IMR-90 (cell line): ENCODE results near the gene ZDHHC11B. TPM values are rescaled to one million over a fixed set of nuclear protein-coding genes. Genes with fewer than 3 reads are reported as not detected.
"Not testable (repeated sequence)": the region's sequence is repeated elsewhere in the genome, so short reads cannot be mapped to it uniquely, and the experiment has no call there.

ENCODE experiments used
- ATAC-seq: fragments of 200-7000 bp; cut with Tn5 transposase; 2 replicates; pipeline ENCODE4 v1.9.1; 2020; ENCODE audit warnings: low read depth, mild to moderate bottlenecking, moderate library complexity
- BruUV-seq: library from RNA; stranded (reverse); fragments of 400-500 nt; replicated peaks from 2 replicates; lab custom pipeline; 2021; lab: Mats Ljungman, UMichigan
- CTCF ChIA-PET: fragments of 300-600 bp; formaldehyde crosslinking; extraction: SDS; loops from one replicate; lab custom pipeline; 2021; ENCODE audit warnings: antibody characterized with exemption; lab: Yijun Ruan, JAX
- POLR2A ChIA-PET: fragments of 300-600 bp; sonication (Branson Sonifier 250); formaldehyde crosslinking; loops from one replicate; lab custom pipeline; 2022; ENCODE audit warnings: antibody characterized with exemption; ENCODE audit not compliant: unreplicated experiment; lab: Charles Lee
- DNase-seq: peaks from one replicate; pipeline ENCODE4 v3.0.0; 2013
- H2AFZ ChIP-seq: replicated peaks from 2 replicates; pipeline ENCODE3; 2013; ENCODE audit warnings: low read length, mild to moderate bottlenecking; ENCODE audit not compliant: poor library complexity
- H2AK5ac ChIP-seq: 2 replicates; pipeline ENCODE4 v1.6.1; 2013; ENCODE audit warnings: low read depth, low read length, inconsistent platforms
- H2AK9ac ChIP-seq: replicated peaks from 2 replicates; pipeline ENCODE3; 2013; ENCODE audit warnings: mild to moderate bottlenecking, low read depth, low read length, moderate library complexity; ENCODE audit not compliant: poor library complexity
- H2BK120ac ChIP-seq: 2 replicates; pipeline ENCODE4 v1.6.1; 2013; ENCODE audit warnings: low read depth, low read length, inconsistent platforms
- H2BK15ac ChIP-seq: 3 replicates; pipeline ENCODE4 v1.6.1; 2013; ENCODE audit warnings: low read depth, low read length, inconsistent platforms
- H2BK20ac ChIP-seq: 2 replicates; pipeline ENCODE4 v1.6.1; 2013; ENCODE audit warnings: low read depth, mild to moderate bottlenecking, inconsistent platforms, low read length, moderate library complexity
- H2BK5ac ChIP-seq: 2 replicates; pipeline ENCODE4 v1.6.1; 2013; ENCODE audit warnings: mild to moderate bottlenecking, low read depth, low read length, inconsistent platforms; ENCODE audit not compliant: poor library complexity, severe bottlenecking
- H3K14ac ChIP-seq: replicated peaks from 2 replicates; pipeline ENCODE4 v1.6.1; 2013; ENCODE audit warnings: low read depth, low read length, inconsistent platforms
- H3K18ac ChIP-seq: 2 replicates; pipeline ENCODE4 v1.6.1; 2013; ENCODE audit warnings: low read depth, low read length, control low read depth
- H3K23ac ChIP-seq: 2 replicates; pipeline ENCODE4 v1.6.1; 2013; ENCODE audit warnings: low read depth, low read length, inconsistent platforms
- H3K27ac ChIP-seq: 2 replicates; pipeline ENCODE4 v1.5.1; 2013; ENCODE audit warnings: mild to moderate bottlenecking, control low read depth, low read length; ENCODE audit not compliant: insufficient read depth
- H3K27me3 ChIP-seq: 2 replicates; pipeline ENCODE4 v1.6.1; 2013; ENCODE audit warnings: low read length; ENCODE audit not compliant: control insufficient read depth, insufficient read depth
- H3K36me3 ChIP-seq: 2 replicates; pipeline ENCODE4 v1.6.1; 2013; ENCODE audit warnings: low read length, mixed read lengths; ENCODE audit not compliant: control insufficient read depth, insufficient read depth
- H3K4ac ChIP-seq: 2 replicates; pipeline ENCODE4 v1.6.1; 2013; ENCODE audit warnings: low read depth, low read length, inconsistent platforms
- H3K4me1 ChIP-seq: 2 replicates; pipeline ENCODE4 v1.6.1; 2013; ENCODE audit warnings: low read length, mixed read lengths; ENCODE audit not compliant: control insufficient read depth, insufficient read depth
- H3K4me2 ChIP-seq: 2 replicates; pipeline ENCODE4 v1.6.1; 2013; ENCODE audit warnings: low read depth, mild to moderate bottlenecking, control low read depth, low read length, moderate library complexity
- H3K4me3 ChIP-seq: 2 replicates; pipeline ENCODE4 v1.5.1; 2013; ENCODE audit warnings: low read depth, mild to moderate bottlenecking, control low read depth, low read length, moderate library complexity; ENCODE audit not compliant: insufficient read depth
- H3K56ac ChIP-seq: 2 replicates; pipeline ENCODE4 v1.6.1; 2013; ENCODE audit warnings: low read length, inconsistent platforms; ENCODE audit not compliant: insufficient read depth; ENCODE audit errors: extremely low read depth
- H3K79me1 ChIP-seq, 2 experiments: 2 replicates each; pipeline ENCODE4 v1.6.1; 2013; ENCODE audit warnings: low read length in 2 of 2, inconsistent platforms in 1 of 2, low read depth in 1 of 2
- H3K9ac ChIP-seq: 2 replicates; pipeline ENCODE4 v1.6.1; 2013; ENCODE audit warnings: low read depth, low read length, control low read depth
- H3K9me1 ChIP-seq: 2 replicates; pipeline ENCODE4 v1.6.1; 2013; ENCODE audit warnings: low read length, inconsistent platforms; ENCODE audit not compliant: insufficient read depth
- H3K9me3 ChIP-seq: 2 replicates; pipeline ENCODE4 v1.6.1; 2013; ENCODE audit warnings: low read length; ENCODE audit not compliant: control insufficient read depth, insufficient read depth
- H4K20me1 ChIP-seq: 2 replicates; pipeline ENCODE4 v1.6.1; 2013; ENCODE audit warnings: low read length, inconsistent platforms; ENCODE audit not compliant: insufficient read depth
- H4K5ac ChIP-seq: 2 replicates; pipeline ENCODE4 v1.6.1; 2013; ENCODE audit warnings: mild to moderate bottlenecking, low read depth, low read length, control low read depth
- H4K8ac ChIP-seq, 2 experiments: 2 replicates each; pipeline ENCODE4 v1.6.1; 2013; ENCODE audit warnings: low read depth in 2 of 2, low read length in 2 of 2, control low read depth in 1 of 2, inconsistent platforms in 1 of 2
- H4K91ac ChIP-seq: 2 replicates; pipeline ENCODE4 v1.6.1; 2013; ENCODE audit warnings: low read depth, low read length, inconsistent platforms; ENCODE audit not compliant: insufficient read depth
- WGBS, 2 experiments: methylation state at CpG; one replicate each; pipeline versions ENCODE4 v1.1.5 to v1.1.7; 2013; ENCODE audit warnings: missing lambda C conversion rate in 2 of 2; ENCODE audit not compliant: insufficient read length in 1 of 2; ENCODE audit errors: extremely low coverage in 2 of 2; 5-methylcytosine and 5-hydroxymethylcytosine counted together
- dilution Hi-C: fragments of 300-500 bp; cut with HindIII; formaldehyde crosslinking; loops from one replicate; pipeline ENCODE4 v1.14.3; 2018; ENCODE audit warnings: low sequenced_read_pairs; ENCODE audit not compliant: unreplicated experiment
- in situ Hi-C: fragments of 300-500 bp; cut with MboI; formaldehyde crosslinking; loops from 3 replicates; pipeline ENCODE4 v1.14.3; 2019; ENCODE audit warnings: low sequenced_read_pairs, inconsistent platforms, mixed read lengths
- intact Hi-C: fragments of 100-400 bp; cut with micrococcal nuclease; formaldehyde crosslinking; loops from 2 replicates; pipeline ENCODE4 v1.10.0; 2022
- polyA plus RNA-seq, 3 experiments: library from polyadenylated mRNA; depleted of rRNA; stranded (reverse); fragments of >200 nt; gene quantifications; 2 replicates each; pipeline ENCODE4 v1.2.3, GENCODE V29; 2012; ENCODE audit warnings: low replicate concordance in 1 of 3
- total RNA-seq: library from RNA; depleted of rRNA; stranded (reverse); fragments of >200 nt; gene quantifications from 2 replicates; pipeline ENCODE4 v1.2.3, GENCODE V29; 2012

Gene ZDHHC11B
- total and polyA plus RNA-seq, 2 of the 4 experiments (the other 2 are of a cell fraction) = 0.12 TPM; not detected in 1

GRCh38 chr5:771841-772546 is 12.5 kb downstream of the ZDHHC11B start:
- H2AK5ac ChIP-seq, CTCF ChIA-PET, dilution Hi-C loops, H3K23ac ChIP-seq, BruUV-seq, ATAC-seq, DNase-seq, H2AFZ ChIP-seq, H3K14ac ChIP-seq, H3K4ac ChIP-seq, H2AK9ac ChIP-seq, H3K9me1 ChIP-seq, H4K5ac ChIP-seq, H3K79me1 ChIP-seq, H3K27ac ChIP-seq, H3K4me2 ChIP-seq, H2BK5ac ChIP-seq, H3K9ac ChIP-seq, H2BK20ac ChIP-seq, H3K56ac ChIP-seq, H3K9me3 ChIP-seq, H3K4me3 ChIP-seq, intact Hi-C loops, H4K91ac ChIP-seq, H3K4me1 ChIP-seq, H3K36me3 ChIP-seq, H4K20me1 ChIP-seq, H2BK120ac ChIP-seq, POLR2A ChIA-PET, H4K8ac ChIP-seq, H3K18ac ChIP-seq, H2BK15ac ChIP-seq: not testable (repeated sequence)
- in situ Hi-C loops = loop anchor here (10.0 kb wide), 1 partner anchor 87 kb away; no protein-coding TSS in a partner anchor
- WGBS, 2 experiments = no CpG with 5 or more reads among the region's 31 CpGs
- H3K27me3 ChIP-seq = peaks cover 16% of the 10 kb centered on the region; the same call in 1 of the 2 replicates

- WGBS, 2 experiments = 77% methylated on average over 10 of the region's 19 CpGs; no CpG with 5 or more reads in 1 of the 2 experiments
Observed at GRCh38 chr5:771087-771781, 13.3 kb downstream of the ZDHHC11B start.

More at GRCh38 chr5:771087-771781, 13.3 kb downstream of the ZDHHC11B start:
- H2BK120ac ChIP-seq, ATAC-seq, H3K4me2 ChIP-seq, H3K14ac ChIP-seq, H4K20me1 ChIP-seq, H3K79me1 ChIP-seq, H4K5ac ChIP-seq, H3K4ac ChIP-seq, H4K91ac ChIP-seq, H2BK15ac ChIP-seq, BruUV-seq, H2BK20ac ChIP-seq, H2AK9ac ChIP-seq, H3K4me3 ChIP-seq, H3K27ac ChIP-seq, dilution Hi-C loops, H3K23ac ChIP-seq, POLR2A ChIA-PET, CTCF ChIA-PET, H3K9me1 ChIP-seq, H3K4me1 ChIP-seq, H3K36me3 ChIP-seq, intact Hi-C loops, H3K56ac ChIP-seq, H3K9me3 ChIP-seq, H4K8ac ChIP-seq, H2AFZ ChIP-seq, H3K9ac ChIP-seq, H2BK5ac ChIP-seq, H3K18ac ChIP-seq, DNase-seq, H2AK5ac ChIP-seq: not testable (repeated sequence)
- in situ Hi-C loops = loop anchor here (10.0 kb wide), 1 partner anchor 86 kb away; no protein-coding TSS in a partner anchor
- peaks cover 11% of the 10 kb centered on the region; the same call in 1 of the 2 replicates for H3K27me3 ChIP-seq
